ENCODE results near the gene SCAF11.
"Not testable (repeated sequence)": the region's sequence is repeated elsewhere in the genome, so short reads cannot be mapped to it uniquely, and the experiment has no call there.

SCAF11 gene

GRCh38 chr12:45990468-45991283 is at the start of gene SCAF11:
TSS of gene SCAF11 (minus strand) at chr12:45990574. CDS start at chr12:45964167, 26,407 bp downstream.
- H3K9ac ChIP-seq (ENCODE audit: low read length in 5 of 5), result peak within 1 kb of the TSS; percentile 93 to 100 (median 99)
- H3K27ac ChIP-seq (ENCODE audit: low read depth, low read length), result peak within 1 kb of the TSS; percentile 99
- H3K4me3 ChIP-seq (ENCODE audit: low read depth in 1 of 5, low read length in 5 of 5), result peak within 1 kb of the TSS; percentile 91 to 97 (median 95)
- H3K27me3 ChIP-seq (ENCODE audit: control insufficient read depth in 5 of 5, insufficient read depth in 4 of 5, low read length in 5 of 5), result no peaks in the 10 kb centered on the region
- no peaks in the 10 kb centered on the region for H3K9me3 ChIP-seq (ENCODE audit: control insufficient read depth in 5 of 5, low read length in 5 of 5)
- peaks cover 0 to 4% (median 0%) of the 10 kb centered on the region in 5 donors for H3K36me3 ChIP-seq (ENCODE audit: control insufficient read depth in 5 of 5, insufficient read depth in 5 of 5, low read length in 5 of 5)
- peaks cover 5 to 43% (median 35%) of the 10 kb centered on the region in 5 donors for H3K4me1 ChIP-seq (ENCODE audit: control insufficient read depth in 5 of 5, insufficient read depth in 5 of 5, low read length in 5 of 5)

- H3K36me3 ChIP-seq (ENCODE audit: control insufficient read depth in 5 of 5, insufficient read depth in 5 of 5, low read length in 5 of 5); H3K27ac ChIP-seq (ENCODE audit: low read depth, low read length): not testable (repeated sequence)
These were observed 46.7 kb upstream of the SCAF11 start for GRCh38 chr12:46037066-46037465.

GRCh38 chr12:46027172-46027571 is 36.8 kb upstream of the SCAF11 start:
- no peaks in the 10 kb centered on the region for H3K27me3 ChIP-seq (ENCODE audit: control insufficient read depth in 5 of 5, insufficient read depth in 4 of 5, low read length in 5 of 5)
- H3K27ac ChIP-seq (ENCODE audit: low read depth, low read length), result no peak overlapping the region
- H3K4me1 ChIP-seq (ENCODE audit: control insufficient read depth in 5 of 5, insufficient read depth in 5 of 5, low read length in 5 of 5), result no peaks in the 10 kb centered on the region
- no peak overlapping the region for H3K4me3 ChIP-seq (ENCODE audit: low read depth in 1 of 5, low read length in 5 of 5)
- no peaks in the 10 kb centered on the region for H3K36me3 ChIP-seq (ENCODE audit: control insufficient read depth in 5 of 5, insufficient read depth in 5 of 5, low read length in 5 of 5)
- no peak overlapping the region for H3K9ac ChIP-seq (ENCODE audit: low read length in 5 of 5)
- peaks cover 24 to 59% (median 47%) of the 10 kb centered on the region in 5 donors for H3K9me3 ChIP-seq (ENCODE audit: control insufficient read depth in 5 of 5, low read length in 5 of 5)

More at GRCh38 chr12:46037066-46037465, 46.7 kb upstream of the SCAF11 start:
- not testable (repeated sequence) for H3K4me3 ChIP-seq (ENCODE audit: low read depth in 1 of 5, low read length in 5 of 5); H3K4me1 ChIP-seq (ENCODE audit: control insufficient read depth in 5 of 5, insufficient read depth in 5 of 5, low read length in 5 of 5); H3K27me3 ChIP-seq (ENCODE audit: control insufficient read depth in 5 of 5, insufficient read depth in 4 of 5, low read length in 5 of 5); H3K9me3 ChIP-seq (ENCODE audit: control insufficient read depth in 5 of 5, low read length in 5 of 5); H3K9ac ChIP-seq (ENCODE audit: low read length in 5 of 5)

- H3K9me3 ChIP-seq (ENCODE audit: control insufficient read depth in 5 of 5, low read length in 5 of 5), result peaks cover 30 to 71% (median 51%) of the 10 kb centered on the region in 5 donors
- H3K27ac ChIP-seq (ENCODE audit: low read depth, low read length), result no peak overlapping the region
- H3K4me3 ChIP-seq (ENCODE audit: low read depth in 1 of 5, low read length in 5 of 5), result peak overlapping the region in 2 of 5 donors; percentile 2 to 27
- no peaks in the 10 kb centered on the region for H3K36me3 ChIP-seq (ENCODE audit: control insufficient read depth in 5 of 5, insufficient read depth in 5 of 5, low read length in 5 of 5)
- H3K9ac ChIP-seq (ENCODE audit: low read length in 5 of 5), result no peak overlapping the region
- no peaks in the 10 kb centered on the region for H3K27me3 ChIP-seq (ENCODE audit: control insufficient read depth in 5 of 5, insufficient read depth in 4 of 5, low read length in 5 of 5)
- H3K4me1 ChIP-seq (ENCODE audit: control insufficient read depth in 5 of 5, insufficient read depth in 5 of 5, low read length in 5 of 5), result no peaks in the 10 kb centered on the region
These were observed 33.7 kb upstream of the SCAF11 start for GRCh38 chr12:46024099-46024498.

GRCh38 chr12:46020768-46021167 is 30.4 kb upstream of the SCAF11 start:
- Histone ChIP-seq H3K4me3 (ENCODE audit: low read depth in 1 of 5, low read length in 5 of 5) (no peak overlapping the region), H3K4me1 (ENCODE audit: control insufficient read depth in 5 of 5, insufficient read depth in 5 of 5, low read length in 5 of 5) (no peaks in the 10 kb centered on the region), H3K27me3 (ENCODE audit: control insufficient read depth in 5 of 5, insufficient read depth in 4 of 5, low read length in 5 of 5) (no peaks in the 10 kb centered on the region), H3K27ac (ENCODE audit: low read depth, low read length) (no peak overlapping the region), H3K36me3 (ENCODE audit: control insufficient read depth in 5 of 5, insufficient read depth in 5 of 5, low read length in 5 of 5) (no peaks in the 10 kb centered on the region), H3K9ac (ENCODE audit: low read length in 5 of 5) (no peak overlapping the region), H3K9me3 (ENCODE audit: control insufficient read depth in 5 of 5, low read length in 5 of 5) (peaks cover 11 to 44% (median 27%) of the 10 kb centered on the region in 5 donors)

- H3K27me3 ChIP-seq (ENCODE audit: control insufficient read depth in 5 of 5, insufficient read depth in 4 of 5, low read length in 5 of 5); H3K36me3 ChIP-seq (ENCODE audit: control insufficient read depth in 5 of 5, insufficient read depth in 5 of 5, low read length in 5 of 5); H3K4me1 ChIP-seq (ENCODE audit: control insufficient read depth in 5 of 5, insufficient read depth in 5 of 5, low read length in 5 of 5); H3K4me3 ChIP-seq (ENCODE audit: low read depth in 1 of 5, low read length in 5 of 5); H3K27ac ChIP-seq (ENCODE audit: low read depth, low read length); H3K9ac ChIP-seq (ENCODE audit: low read length in 5 of 5): not testable (repeated sequence)
- peaks cover 8 to 23% (median 9%) of the 10 kb centered on the region in 5 donors for H3K9me3 ChIP-seq (ENCODE audit: control insufficient read depth in 5 of 5, low read length in 5 of 5)
These were observed 28.3 kb upstream of the SCAF11 start for GRCh38 chr12:46018712-46019111.

- not testable (repeated sequence) for H3K4me1 ChIP-seq (ENCODE audit: control insufficient read depth in 5 of 5, insufficient read depth in 5 of 5, low read length in 5 of 5); H3K4me3 ChIP-seq (ENCODE audit: low read depth in 1 of 5, low read length in 5 of 5); H3K27ac ChIP-seq (ENCODE audit: low read depth, low read length); H3K27me3 ChIP-seq (ENCODE audit: control insufficient read depth in 5 of 5, insufficient read depth in 4 of 5, low read length in 5 of 5); H3K36me3 ChIP-seq (ENCODE audit: control insufficient read depth in 5 of 5, insufficient read depth in 5 of 5, low read length in 5 of 5); H3K9ac ChIP-seq (ENCODE audit: low read length in 5 of 5)
- peaks cover 2 to 15% (median 6%) of the 10 kb centered on the region in 5 donors for H3K9me3 ChIP-seq (ENCODE audit: control insufficient read depth in 5 of 5, low read length in 5 of 5)
These were observed 27.5 kb upstream of the SCAF11 start for GRCh38 chr12:46017866-46018375.

- H3K4me3 ChIP-seq (ENCODE audit: low read depth in 1 of 5, low read length in 5 of 5), result no peak overlapping the region
These were observed 15.4 kb upstream of the SCAF11 start for GRCh38 chr12:46005823-46006222.

GRCh38 chr12:46005151-46005797 is 14.9 kb upstream of the SCAF11 start:
- Histone ChIP-seq H3K4me1 (ENCODE audit: control insufficient read depth in 5 of 5, insufficient read depth in 5 of 5, low read length in 5 of 5) (no peaks in the 10 kb centered on the region), H3K9ac (ENCODE audit: low read length in 5 of 5) (no peak overlapping the region), H3K27me3 (ENCODE audit: control insufficient read depth in 5 of 5, insufficient read depth in 4 of 5, low read length in 5 of 5) (no peaks in the 10 kb centered on the region), H3K9me3 (ENCODE audit: control insufficient read depth in 5 of 5, low read length in 5 of 5) (no peaks in the 10 kb centered on the region), H3K4me3 (ENCODE audit: low read depth in 1 of 5, low read length in 5 of 5) (no peak overlapping the region), H3K27ac (ENCODE audit: low read depth, low read length) (no peak overlapping the region), H3K36me3 (ENCODE audit: control insufficient read depth in 5 of 5, insufficient read depth in 5 of 5, low read length in 5 of 5) (no peaks in the 10 kb centered on the region)

More at GRCh38 chr12:46005823-46006222, 15.4 kb upstream of the SCAF11 start:
- H3K36me3 ChIP-seq (ENCODE audit: control insufficient read depth in 5 of 5, insufficient read depth in 5 of 5, low read length in 5 of 5), result no peaks in the 10 kb centered on the region
- no peaks in the 10 kb centered on the region for H3K9me3 ChIP-seq (ENCODE audit: control insufficient read depth in 5 of 5, low read length in 5 of 5)
- H3K27me3 ChIP-seq (ENCODE audit: control insufficient read depth in 5 of 5, insufficient read depth in 4 of 5, low read length in 5 of 5), result no peaks in the 10 kb centered on the region
- no peak overlapping the region for H3K9ac ChIP-seq (ENCODE audit: low read length in 5 of 5)
- no peak overlapping the region for H3K27ac ChIP-seq (ENCODE audit: low read depth, low read length)
- H3K4me1 ChIP-seq (ENCODE audit: control insufficient read depth in 5 of 5, insufficient read depth in 5 of 5, low read length in 5 of 5), result no peaks in the 10 kb centered on the region

- Histone ChIP-seq H3K27me3 (ENCODE audit: control insufficient read depth in 5 of 5, insufficient read depth in 4 of 5, low read length in 5 of 5) (no peaks in the 10 kb centered on the region), H3K9me3 (ENCODE audit: control insufficient read depth in 5 of 5, low read length in 5 of 5) (no peaks in the 10 kb centered on the region), H3K9ac (ENCODE audit: low read length in 5 of 5) (no peak overlapping the region), H3K4me1 (ENCODE audit: control insufficient read depth in 5 of 5, insufficient read depth in 5 of 5, low read length in 5 of 5) (no peaks in the 10 kb centered on the region), H3K36me3 (ENCODE audit: control insufficient read depth in 5 of 5, insufficient read depth in 5 of 5, low read length in 5 of 5) (no peaks in the 10 kb centered on the region), H3K27ac (ENCODE audit: low read depth, low read length) (no peak overlapping the region), H3K4me3 (ENCODE audit: low read depth in 1 of 5, low read length in 5 of 5) (no peak overlapping the region)
These were observed 14.3 kb upstream of the SCAF11 start for GRCh38 chr12:46004715-46005114.
